Measurements from ENCODE around the gene GDI2.
"Not testable (repeated sequence)": the region's sequence is repeated elsewhere in the genome, so short reads cannot be mapped to it uniquely, and the experiment has no call there.

The GDI2 gene

GRCh38 chr10:5782174-5782573 lies 31.1 kb downstream of the GDI2 start:
- no peak for DNase-seq (ENCODE audit: low spot score)

- no peak for DNase-seq (ENCODE audit: low spot score)
These were observed 33.5 kb downstream of the GDI2 start for GRCh38 chr10:5779730-5780129.

GRCh38 chr10:5777758-5778157 lies 35.5 kb downstream of the GDI2 start:
- not testable (repeated sequence) for DNase-seq (ENCODE audit: low spot score)

GRCh38 chr10:5776881-5777197 lies 36.4 kb downstream of the GDI2 start:
- no peak for DNase-seq (ENCODE audit: low spot score)

- DNase-seq (ENCODE audit: low spot score): no peak
These were observed 36.9 kb downstream of the GDI2 start for GRCh38 chr10:5776136-5776880.

- no peak for DNase-seq (ENCODE audit: low spot score)
These were observed 37.5 kb downstream of the GDI2 start for GRCh38 chr10:5775685-5776084.

GRCh38 chr10:5774987-5775620 lies 38.1 kb downstream of the GDI2 start:
- DNase-seq (ENCODE audit: low spot score): no peak

- DNase-seq (ENCODE audit: low spot score): no peak
These were observed 47.0 kb downstream of the GDI2 start for GRCh38 chr10:5766189-5766588.

GRCh38 chr10:5765617-5766016 lies 47.6 kb downstream of the GDI2 start:
- no peak for DNase-seq (ENCODE audit: low spot score)

GRCh38 chr10:5764422-5765297 lies 48.6 kb downstream of the GDI2 start:
- no peak for DNase-seq (ENCODE audit: low spot score)

GRCh38 chr10:5762531-5762930 lies 50.7 kb downstream of the GDI2 start:
- no peak for DNase-seq (ENCODE audit: low spot score)

GRCh38 chr10:5761220-5761619 lies 52.0 kb downstream of the GDI2 start:
- no peak for DNase-seq (ENCODE audit: low spot score)

- DNase-seq (ENCODE audit: low spot score): no peak
These were observed 52.7 kb downstream of the GDI2 start for GRCh38 chr10:5760515-5760914.

GRCh38 chr10:5758927-5759326 lies 54.3 kb downstream of the GDI2 start:
- no peak for DNase-seq (ENCODE audit: low spot score)

GRCh38 chr10:5757766-5758517 lies 55.3 kb downstream of the GDI2 start:
- DNase-seq (ENCODE audit: low spot score): no peak

GRCh38 chr10:5752301-5752871 lies 60.8 kb downstream of the GDI2 start:
- no peak for DNase-seq (ENCODE audit: low spot score)

GRCh38 chr10:5751601-5752253 lies 61.5 kb downstream of the GDI2 start:
- DNase-seq (ENCODE audit: low spot score): no peak

GRCh38 chr10:5748394-5748803 lies 64.8 kb downstream of the GDI2 start:
- peak; percentile 3 for DNase-seq (ENCODE audit: low spot score)

- DNase-seq (ENCODE audit: low spot score): peak; percentile 1
These were observed 67.0 kb downstream of the GDI2 start for GRCh38 chr10:5746197-5746596.

GRCh38 chr10:5744849-5745248 lies 68.4 kb downstream of the GDI2 start:
- no peak for DNase-seq (ENCODE audit: low spot score)

- no peak for DNase-seq (ENCODE audit: low spot score)
These were observed 69.5 kb downstream of the GDI2 start for GRCh38 chr10:5743736-5744135.

All from globus pallidus (tissue), 1 donor.